GM13977 (cell line): ENCODE results near the gene CD9.
"Not testable (repeated sequence)": the region's sequence is repeated elsewhere in the genome, so short reads cannot be mapped to it uniquely, and the experiment has no call there.

Source experiments
- DNase-seq: peaks from one replicate; pipeline ENCODE4 v3.0.0; 2012; ENCODE audit warnings: low spot score
- CTCF ChIP-seq: IDR thresholded peaks from 2 replicates; pipeline ENCODE4 v1.5.1; 2012; ENCODE audit warnings: mild to moderate bottlenecking, control low read depth; ENCODE audit not compliant: insufficient read depth; ENCODE audit errors: extremely low read depth, missing control alignments
- in situ Hi-C: fragments of 300-500 bp; cut with MboI; formaldehyde crosslinking; loops from one replicate; pipeline ENCODE4 v1.12.0; 2022; ENCODE audit warnings: low sequenced_read_pairs, low pct_unique_long_range_greater_than_20kb, mixed read lengths, inconsistent platforms; ENCODE audit not compliant: unreplicated experiment

The CD9 gene

GRCh38 chr12:6207259-6207925 lies 7.2 kb downstream of the CD9 start:
- no peak for TF ChIP-seq CTCF
- no peak for DNase-seq
- in situ Hi-C loops = no loop called here

- no peak for TF ChIP-seq CTCF
- DNase-seq = no peak
- in situ Hi-C loops = no loop called here
Measured at GRCh38 chr12:6208130-6208529, 7.9 kb downstream of the CD9 start.

DNA sequence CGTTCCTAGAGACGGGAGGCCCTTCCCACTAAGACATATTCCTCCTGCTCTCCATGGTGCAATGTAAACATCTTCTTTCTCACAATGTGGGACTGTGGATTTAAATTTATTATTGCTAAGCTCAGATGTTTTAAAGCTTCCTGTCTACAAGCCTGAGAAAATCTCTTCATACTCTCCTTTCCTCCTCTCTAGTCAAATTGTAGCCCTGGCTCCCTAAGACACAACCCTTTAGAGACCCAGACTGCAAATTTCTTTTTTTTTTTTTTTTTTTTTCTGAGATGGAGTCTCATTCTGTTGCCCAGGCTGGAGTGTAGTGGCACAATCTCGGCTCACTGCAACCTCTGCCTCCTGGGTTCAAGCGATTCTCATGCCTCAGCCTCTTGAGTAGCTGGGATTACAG lies 9.2 kb downstream of the CD9 start:
- in situ Hi-C loops = not testable (repeated sequence)

GRCh38 chr12:6211421-6211869 lies 11.2 kb downstream of the CD9 start:
- DNase-seq = no peak
- in situ Hi-C loops = no loop called here
- no peak for TF ChIP-seq CTCF

More for the DNA sequence above, 9.2 kb downstream of the CD9 start:
- not testable (repeated sequence) for DNase-seq

DNA sequence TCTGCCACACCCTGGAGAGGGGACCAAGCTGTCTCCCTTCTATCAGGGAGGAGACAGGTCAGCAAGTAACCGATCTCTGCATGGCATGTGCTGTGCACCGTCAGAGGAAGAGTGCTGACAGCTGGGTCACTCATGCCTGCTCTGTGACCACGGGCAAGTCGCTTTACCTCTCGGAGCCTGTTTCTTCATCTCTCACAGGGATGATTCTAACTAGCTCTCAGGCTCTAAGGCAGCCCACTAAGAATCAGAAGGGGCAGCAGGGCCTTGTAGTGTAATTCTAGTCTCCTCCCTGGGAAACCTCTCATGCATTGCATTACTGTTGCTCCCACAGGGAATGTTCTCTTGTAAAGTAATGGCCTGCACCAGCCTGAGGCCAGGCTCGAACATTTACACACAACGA lies 11.9 kb downstream of the CD9 start:
- DNase-seq = no peak
- no peak for TF ChIP-seq CTCF
- in situ Hi-C loops = no loop called here

GRCh38 chr12:6213969-6214368 lies 13.8 kb downstream of the CD9 start:
- DNase-seq = no peak
- no peak for TF ChIP-seq CTCF
- in situ Hi-C loops = no loop called here

- in situ Hi-C loops = no loop called here
- no peak for TF ChIP-seq CTCF
- no peak for DNase-seq
Measured at GRCh38 chr12:6214633-6215032, 14.4 kb downstream of the CD9 start.
